K562 (cell line): ENCODE measurements around the gene BCAS3. TPM values are rescaled to one million over a fixed set of nuclear protein-coding genes. Genes with fewer than 3 reads are reported as not detected.

Experiments used
- ATAC-seq: fragments of 200-7000 bp; cut with Tn5 transposase; 3 replicates; pipeline ENCODE4 v1.9.1; 2020; ENCODE audit warnings: moderate library complexity
- BruUV-seq: library from RNA; stranded (reverse); fragments of 400-500 nt; replicated peaks from 2 replicates; lab custom pipeline; 2021; lab: Mats Ljungman, UMichigan
- CTCF ChIA-PET: fragments of 300-600 bp; formaldehyde crosslinking; extraction: SDS; loops from one replicate; lab custom pipeline; 2021; ENCODE audit warnings: low intra/inter-chr PET ratio; lab: Yijun Ruan, JAX
- POLR2A ChIA-PET: fragments of 300-600, 350-650 bp; sonication (Branson Sonifier 250); formaldehyde crosslinking; extraction: SDS; loops from one replicate; lab custom pipeline; 2021; ENCODE audit warnings: antibody characterized with exemption, inconsistent platforms; lab: Yijun Ruan, JAX
- DNase-seq, 4 experiments: peaks; one replicate each; pipeline versions ENCODE4 v3.0.0 to v3.0.0-alpha.2; 2011 to 2018; ENCODE audit warnings: low spot score in 3 of 4, mixed read lengths in 3 of 4; ENCODE audit errors: extremely low read depth in 1 of 4
- FAIRE-seq: peaks from 2 replicates; lab custom pipeline; 2011; peaks lifted over from hg19 to GRCh38; lab: Jason Lieb, UNC
- H2AFZ ChIP-seq: 2 replicates; pipeline ENCODE4 v1.6.0; 2011; ENCODE audit warnings: low read depth, low read length, control low read depth, inconsistent platforms
- H3K27ac ChIP-seq: fragments of 200-600 bp; 3 replicates; pipeline ENCODE4 v1.8.0; 2011; ENCODE audit warnings: low read depth, mild to moderate bottlenecking, control low read depth, inconsistent platforms, low read length, moderate library complexity, mixed read lengths; ENCODE audit errors: extremely low read depth
- H3K27me3 ChIP-seq, 2 experiments: fragments of 300-600 bp in 1 of 2; 2 replicates in 1 of 2; 3 replicates in 1 of 2; pipeline versions ENCODE4 v1.6.0 to v1.8.0; 2011; ENCODE audit warnings: inconsistent platforms in 2 of 2, low read length in 2 of 2, mild to moderate bottlenecking in 1 of 2, mixed read lengths in 1 of 2, moderate library complexity in 1 of 2; ENCODE audit not compliant: control insufficient read depth in 2 of 2, insufficient read depth in 2 of 2
- H3K36me3 ChIP-seq: fragments of 300-600 bp; 3 replicates; pipeline ENCODE4 v1.8.0; 2011; ENCODE audit warnings: mild to moderate bottlenecking, low read length, inconsistent platforms; ENCODE audit not compliant: control insufficient read depth, insufficient read depth
- H3K4me1 ChIP-seq, 2 experiments: fragments of 200-600 bp in 1 of 2; replicated peaks in 1 of 2; 2 replicates in 1 of 2; 3 replicates in 1 of 2; pipeline versions ENCODE4 v1.5.1 to v1.8.0; 2011; ENCODE audit warnings: inconsistent platforms in 2 of 2, low read length in 2 of 2, mild to moderate bottlenecking in 1 of 2, mixed read lengths in 1 of 2, moderate library complexity in 1 of 2; ENCODE audit not compliant: control insufficient read depth in 2 of 2, insufficient read depth in 2 of 2
- H3K4me2 ChIP-seq: 2 replicates; pipeline ENCODE4 v1.6.1; 2011; ENCODE audit warnings: low read length, control low read depth, inconsistent platforms, mixed read lengths; ENCODE audit not compliant: insufficient read depth
- H3K4me3 ChIP-seq: fragments of 200-600 bp; sonication (generic), shearing (Covaris generic); 2 replicates; pipeline ENCODE4 v1.5.1; 2016; ENCODE audit warnings: control low read depth, inconsistent platforms
- H3K79me2 ChIP-seq: fragments of 200-600 bp; 3 replicates; pipeline ENCODE4 v1.8.0; 2011; ENCODE audit warnings: low read length, inconsistent platforms; ENCODE audit not compliant: control insufficient read depth, insufficient read depth
- H3K9ac ChIP-seq, 2 experiments: 2 replicates each; pipeline versions ENCODE4 v1.6.0 to v1.6.1; 2011; ENCODE audit warnings: low read depth in 2 of 2, low read length in 2 of 2, control low read depth in 1 of 2, inconsistent platforms in 1 of 2, mild to moderate bottlenecking in 1 of 2, mixed read lengths in 1 of 2; ENCODE audit not compliant: insufficient read depth in 1 of 2
- H3K9me1 ChIP-seq: one replicate; pipeline ENCODE4 v1.6.0; 2011; ENCODE audit warnings: inconsistent platforms, mild to moderate bottlenecking, low read length, moderate library complexity; ENCODE audit not compliant: control insufficient read depth, insufficient read depth
- H3K9me3 ChIP-seq: replicated peaks from 2 replicates; pipeline ENCODE4 v1.5.1; 2011; ENCODE audit warnings: low read depth, low read length, inconsistent platforms; ENCODE audit not compliant: control insufficient read depth, insufficient read depth
- H4K20me1 ChIP-seq: replicated peaks from 2 replicates; pipeline ENCODE4 v1.6.1; 2011; ENCODE audit warnings: low read length, inconsistent platforms, mixed read lengths; ENCODE audit not compliant: control insufficient read depth, insufficient read depth
- BCOR ChIP-seq: fragments of 450-650 bp; IDR thresholded peaks from 2 replicates; pipeline ENCODE4 v1.6.1; 2016
- BRCA1 ChIP-seq, 2 experiments: fragments of 450-650 bp in 1 of 2; sonication (generic) in 1 of 2; formaldehyde crosslinking in 1 of 2; IDR thresholded peaks; 2 replicates each; pipeline versions ENCODE4 v1.5.0 to v1.6.1; 2017 to 2020; ENCODE audit warnings: mild to moderate bottlenecking in 1 of 2, missing genetic modification reagents in 1 of 2
- CBX2 ChIP-seq: fragments of 200-600 bp; sonication (generic); IDR thresholded peaks from one replicate; pipeline ENCODE4 v1.6.1; 2012; ENCODE audit warnings: mild to moderate bottlenecking, low read length, inconsistent platforms; ENCODE audit not compliant: insufficient read depth, poor library complexity, severe bottlenecking
- CCAR2 ChIP-seq: fragments of 200-400 bp; formaldehyde crosslinking; IDR thresholded peaks from 2 replicates; pipeline ENCODE4 v1.6.1; 2017; ENCODE audit warnings: mild to moderate bottlenecking, low read depth, low read length
- CCNT2 ChIP-seq: IDR thresholded peaks from 2 replicates; pipeline ENCODE4 v1.6.1; 2011; ENCODE audit warnings: borderline replicate concordance, low read depth, mild to moderate bottlenecking, moderate library complexity, mixed read lengths, low read length; ENCODE audit not compliant: insufficient read length; ENCODE audit errors: extremely low read depth
- COPS2 ChIP-seq: fragments of 450-650 bp; conservative IDR thresholded peaks from 2 replicates; pipeline ENCODE4 v1.6.1; 2016; ENCODE audit warnings: mild to moderate bottlenecking, moderate library complexity
- KLF6 ChIP-seq: fragments of 250-450 bp; sonication (Bioruptor Pico); IDR thresholded peaks from 2 replicates; pipeline ENCODE4 v1.4.0; 2020; ENCODE audit warnings: mild to moderate bottlenecking, moderate library complexity, borderline replicate concordance
- MECOM ChIP-seq: fragments of 250-450 bp; sonication (Bioruptor Pico); IDR thresholded peaks from 2 replicates; pipeline ENCODE4 v1.8.0; 2022; ENCODE audit warnings: inconsistent platforms
- MYC ChIP-seq, 2 experiments: fragments of 250-450 bp in 1 of 2; sonication (Bioruptor Pico) in 1 of 2; IDR thresholded peaks; 2 replicates each; pipeline versions ENCODE4 v1.5.1 to v1.6.1; 2012 to 2021; ENCODE audit warnings: low read depth in 2 of 2, borderline replicate concordance in 1 of 2, improper control_type of control experiment in 1 of 2, low read length in 1 of 2, mild to moderate bottlenecking in 1 of 2, moderate library complexity in 1 of 2
- NEUROD1 ChIP-seq: fragments of 150-350 bp; IDR thresholded peaks from 2 replicates; pipeline ENCODE4 v1.6.1; 2014; ENCODE audit warnings: borderline replicate concordance, low read length, low read depth; ENCODE audit not compliant: partially characterized antibody
- POLR2A ChIP-seq: fragments of 450-650 bp; conservative IDR thresholded peaks from 2 replicates; pipeline ENCODE4 v1.6.1; 2016
- TOE1 ChIP-seq, 2 experiments: fragments of 450-650 bp in 1 of 2; sonication (generic) in 1 of 2; formaldehyde crosslinking in 1 of 2; IDR thresholded peaks; 2 replicates each; pipeline versions ENCODE4 v1.7.1 to v1.8.0; 2016 to 2022; ENCODE audit warnings: borderline replicate concordance in 2 of 2, mild to moderate bottlenecking in 2 of 2, antibody characterized with exemption in 1 of 2, inconsistent platforms in 1 of 2, low read depth in 1 of 2, missing genetic modification reagents in 1 of 2, moderate library complexity in 1 of 2
- ZBTB8A ChIP-seq: fragments of 450-650 bp; IDR thresholded peaks from 2 replicates; pipeline ENCODE4 v1.6.1; 2018; ENCODE audit warnings: mild to moderate bottlenecking, moderate library complexity; ENCODE audit not compliant: partially characterized antibody
- WGBS: fragments of 100-300 bp; shearing (Covaris generic); methylation state at CpG from one replicate; pipeline ENCODE4 v1.1.6; 2016; ENCODE audit warnings: low coverage, mixed read lengths; ENCODE audit not compliant: insufficient coverage; ENCODE audit errors: missing lambda C conversion rate; 5-methylcytosine and 5-hydroxymethylcytosine counted together
- in situ Hi-C: fragments of 300-500 bp; cut with MboI; formaldehyde crosslinking; loops from 4 replicates; pipeline ENCODE4 v1.15.0; 2018; ENCODE audit warnings: inconsistent platforms, mixed read lengths
- intact Hi-C: fragments of 100-400 bp; cut with micrococcal nuclease; formaldehyde crosslinking; loops from 2 replicates; pipeline ENCODE4 v1.14.2; 2022
- polyA plus RNA-seq, 8 experiments: library from polyadenylated mRNA; depleted of rRNA in 4 of 8; stranded (reverse) in 5 of 8; unstranded in 3 of 8; fragments of >200 nt; fragmentation: Nextera tagmentation in 2 of 8; fragmentation: Illumina TruSeq in 1 of 8; extraction: Ambion mirVana in 2 of 8; extraction: Trizol in 1 of 8; gene quantifications; 2 replicates each; pipeline versions ENCODE4 v1.2.1 to v1.2.3, GENCODE V29; 2011 to 2014; ENCODE audit warnings: inconsistent platforms in 1 of 8, missing spikeins in 1 of 8
- total RNA-seq, 7 experiments: library from RNA; depleted of rRNA in 6 of 7; stranded (reverse); fragments of >200 nt in 6 of 7; fragmentation: Illumina TruSeq in 2 of 7; extraction: Trizol in 2 of 7; gene quantifications; 2 replicates each; pipeline versions ENCODE4 v1.2.1 to v1.2.3, GENCODE V29; 2011 to 2021; ENCODE audit warnings: low replicate concordance in 1 of 7
- TF ChIP-seq, protein P1 (sequence below): sonication (generic); formaldehyde crosslinking; IDR thresholded peaks from 2 replicates; pipeline ENCODE4 v1.8.0; 2022; ENCODE audit warnings: mild to moderate bottlenecking, missing genetic modification reagents, borderline replicate concordance
- TF ChIP-seq, protein P2 (sequence below): fragments of 450-650 bp; IDR thresholded peaks from 2 replicates; pipeline ENCODE4 v1.7.0; 2016; ENCODE audit warnings: borderline replicate concordance
- TF ChIP-seq, protein P3 (sequence below): sonication (generic); formaldehyde crosslinking; IDR thresholded peaks from 2 replicates; pipeline ENCODE4 v1.4.0; 2020; ENCODE audit warnings: mild to moderate bottlenecking, missing genetic modification reagents

BCAS3 gene
- total and polyA plus RNA-seq, 9 of the 15 experiments (the other 6 are each of a cell fraction or from before 2014, with no cell fraction given), result 1.9 to 5.5 (median 3.5) TPM

DNA sequence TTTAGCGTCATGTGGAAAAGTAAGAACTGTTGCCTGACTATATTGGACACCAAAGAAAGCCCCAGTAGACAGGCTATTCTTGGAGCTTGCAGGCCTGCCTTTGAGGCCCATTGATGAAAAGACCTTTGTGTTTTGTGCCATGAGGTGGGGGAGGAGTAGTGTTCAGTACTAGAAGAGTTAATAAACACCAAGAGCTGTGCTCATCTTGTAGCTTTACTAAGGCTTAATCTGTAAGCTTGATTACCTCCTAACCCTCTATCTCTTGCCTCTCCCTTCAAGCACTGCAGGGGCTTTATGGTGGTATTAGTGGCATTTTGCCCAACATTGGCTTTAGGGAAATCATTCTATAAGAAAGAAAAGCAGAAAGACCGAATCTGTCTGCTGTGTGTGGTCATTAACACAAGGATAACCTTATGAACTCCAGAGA is 501.7 kb downstream of the BCAS3 start:
- ATAC-seq (no peak), DNase-seq (no peak), FAIRE-seq (no peak)
- WGBS, result 0% methylated on average over 2 of the region's 2 CpGs
- H3K27ac ChIP-seq, result no peak overlapping the region
- ChIA-PET CTCF (no interaction called here), POLR2A (interaction anchor here (0.7 kb wide), 1 partner anchor 265 kb away, joined by 3 read pairs; no protein-coding TSS in a partner anchor)
- peaks cover 4 to 11% of the 10 kb centered on the region in 2 experiments; a peak in 3 of 5 replicates for H3K4me1 ChIP-seq
- no peak overlapping the region for H3K4me2 ChIP-seq
- H2AFZ ChIP-seq, result no peak overlapping the region; the same call in 1 of the 2 replicates
- H3K9me3 ChIP-seq, result no peaks in the 10 kb centered on the region
- in situ Hi-C loops, result no loop called here
- no peaks in the 10 kb centered on the region for H3K36me3 ChIP-seq
- no peaks in the 10 kb centered on the region for H3K9me1 ChIP-seq
- no peaks in the 10 kb centered on the region for H3K79me2 ChIP-seq
- intact Hi-C loops, result no loop called here
- no TSS peak for BruUV-seq
- H3K27me3 ChIP-seq, result no peaks in the 10 kb centered on the region
- no peak overlapping the region for H3K4me3 ChIP-seq
- no peak overlapping the region for H3K9ac ChIP-seq
- H4K20me1 ChIP-seq, result no peaks in the 10 kb centered on the region
- TF ChIP-seq, protein P1, sequence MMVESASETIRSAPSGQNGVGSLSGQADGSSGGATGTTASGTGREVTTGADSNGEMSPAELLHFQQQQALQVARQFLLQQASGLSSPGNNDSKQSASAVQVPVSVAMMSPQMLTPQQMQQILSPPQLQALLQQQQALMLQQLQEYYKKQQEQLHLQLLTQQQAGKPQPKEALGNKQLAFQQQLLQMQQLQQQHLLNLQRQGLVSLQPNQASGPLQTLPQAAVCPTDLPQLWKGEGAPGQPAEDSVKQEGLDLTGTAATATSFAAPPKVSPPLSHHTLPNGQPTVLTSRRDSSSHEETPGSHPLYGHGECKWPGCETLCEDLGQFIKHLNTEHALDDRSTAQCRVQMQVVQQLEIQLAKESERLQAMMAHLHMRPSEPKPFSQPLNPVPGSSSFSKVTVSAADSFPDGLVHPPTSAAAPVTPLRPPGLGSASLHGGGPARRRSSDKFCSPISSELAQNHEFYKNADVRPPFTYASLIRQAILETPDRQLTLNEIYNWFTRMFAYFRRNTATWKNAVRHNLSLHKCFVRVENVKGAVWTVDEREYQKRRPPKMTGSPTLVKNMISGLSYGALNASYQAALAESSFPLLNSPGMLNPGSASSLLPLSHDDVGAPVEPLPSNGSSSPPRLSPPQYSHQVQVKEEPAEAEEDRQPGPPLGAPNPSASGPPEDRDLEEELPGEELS (CRISPR knock-in tag), result no peak
- no peak for TF ChIP-seq BCOR
- TF ChIP-seq BRCA1 (IDR thresholded peaks at IDR 0.05), result no peak
- TF ChIP-seq BRCA1 (CRISPR knock-in tag; IDR thresholded peaks at IDR 0.05), result no peak
- TF ChIP-seq CCAR2, result no peak
- TF ChIP-seq, protein P2, sequence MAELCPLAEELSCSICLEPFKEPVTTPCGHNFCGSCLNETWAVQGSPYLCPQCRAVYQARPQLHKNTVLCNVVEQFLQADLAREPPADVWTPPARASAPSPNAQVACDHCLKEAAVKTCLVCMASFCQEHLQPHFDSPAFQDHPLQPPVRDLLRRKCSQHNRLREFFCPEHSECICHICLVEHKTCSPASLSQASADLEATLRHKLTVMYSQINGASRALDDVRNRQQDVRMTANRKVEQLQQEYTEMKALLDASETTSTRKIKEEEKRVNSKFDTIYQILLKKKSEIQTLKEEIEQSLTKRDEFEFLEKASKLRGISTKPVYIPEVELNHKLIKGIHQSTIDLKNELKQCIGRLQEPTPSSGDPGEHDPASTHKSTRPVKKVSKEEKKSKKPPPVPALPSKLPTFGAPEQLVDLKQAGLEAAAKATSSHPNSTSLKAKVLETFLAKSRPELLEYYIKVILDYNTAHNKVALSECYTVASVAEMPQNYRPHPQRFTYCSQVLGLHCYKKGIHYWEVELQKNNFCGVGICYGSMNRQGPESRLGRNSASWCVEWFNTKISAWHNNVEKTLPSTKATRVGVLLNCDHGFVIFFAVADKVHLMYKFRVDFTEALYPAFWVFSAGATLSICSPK, result no peak
- no peak for TF ChIP-seq CBX2
- no peak for TF ChIP-seq POLR2A
- no peak for TF ChIP-seq KLF6
- TF ChIP-seq MYC (IDR thresholded peaks at IDR 0.05; ENCODE audit: low read depth, low read length), result no peak
- no peak for TF ChIP-seq MYC (CRISPR knock-in tag; IDR thresholded peaks at IDR 0.05; ENCODE audit: borderline replicate concordance, low read depth)
- TF ChIP-seq NEUROD1, result no peak
- no peak for TF ChIP-seq TOE1 (IDR thresholded peaks at IDR 0.05; ENCODE audit: borderline replicate concordance)
- no peak for TF ChIP-seq TOE1 (CRISPR knock-in tag; IDR thresholded peaks at IDR 0.05; ENCODE audit: borderline replicate concordance, low read depth)
- TF ChIP-seq, protein P3, sequence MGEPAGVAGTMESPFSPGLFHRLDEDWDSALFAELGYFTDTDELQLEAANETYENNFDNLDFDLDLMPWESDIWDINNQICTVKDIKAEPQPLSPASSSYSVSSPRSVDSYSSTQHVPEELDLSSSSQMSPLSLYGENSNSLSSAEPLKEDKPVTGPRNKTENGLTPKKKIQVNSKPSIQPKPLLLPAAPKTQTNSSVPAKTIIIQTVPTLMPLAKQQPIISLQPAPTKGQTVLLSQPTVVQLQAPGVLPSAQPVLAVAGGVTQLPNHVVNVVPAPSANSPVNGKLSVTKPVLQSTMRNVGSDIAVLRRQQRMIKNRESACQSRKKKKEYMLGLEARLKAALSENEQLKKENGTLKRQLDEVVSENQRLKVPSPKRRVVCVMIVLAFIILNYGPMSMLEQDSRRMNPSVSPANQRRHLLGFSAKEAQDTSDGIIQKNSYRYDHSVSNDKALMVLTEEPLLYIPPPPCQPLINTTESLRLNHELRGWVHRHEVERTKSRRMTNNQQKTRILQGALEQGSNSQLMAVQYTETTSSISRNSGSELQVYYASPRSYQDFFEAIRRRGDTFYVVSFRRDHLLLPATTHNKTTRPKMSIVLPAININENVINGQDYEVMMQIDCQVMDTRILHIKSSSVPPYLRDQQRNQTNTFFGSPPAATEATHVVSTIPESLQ, result no peak
- TF ChIP-seq MECOM (CRISPR knock-in tag), result no peak
- TF ChIP-seq CCNT2, result no peak
- no peak for TF ChIP-seq COPS2
- TF ChIP-seq ZBTB8A, result no peak
